GM12891 (cell line): ENCODE data around the gene PBXIP1.

Source experiments
- DNase-seq: peaks from one replicate; pipeline ENCODE4 v3.0.0; 2011; ENCODE audit warnings: low spot score; ENCODE audit not compliant: insufficient read length
- FAIRE-seq: peaks from 2 replicates; lab custom pipeline; 2011; peaks lifted over from hg19 to GRCh38; lab: Jason Lieb, UNC
- PAX5 ChIP-seq: IDR thresholded peaks from 2 replicates; pipeline ENCODE4 v1.6.1; 2011; ENCODE audit warnings: low read length, moderate library complexity, mild to moderate bottlenecking; ENCODE audit not compliant: insufficient read depth, severe bottlenecking
- POLR2A ChIP-seq: IDR thresholded peaks from 2 replicates; pipeline ENCODE4 v1.6.1; 2011; ENCODE audit warnings: low read depth, low read length, control low read depth
- POLR2AphosphoS5 ChIP-seq: IDR thresholded peaks from 2 replicates; pipeline ENCODE4 v1.6.1; 2011; ENCODE audit warnings: low read depth, low read length, control low read depth
- POU2F2 ChIP-seq: IDR thresholded peaks from 2 replicates; pipeline ENCODE4 v1.6.1; 2011; ENCODE audit warnings: low read depth, mild to moderate bottlenecking, control low read depth, low read length, moderate library complexity
- SPI1 ChIP-seq: IDR thresholded peaks from 2 replicates; pipeline ENCODE4 v1.6.1; 2011; ENCODE audit warnings: low read depth, low read length, control low read depth
- TAF1 ChIP-seq: IDR thresholded peaks from 2 replicates; pipeline ENCODE4 v1.6.1; 2011; ENCODE audit warnings: low read depth, low read length, control low read depth

PBXIP1 gene

DNA sequence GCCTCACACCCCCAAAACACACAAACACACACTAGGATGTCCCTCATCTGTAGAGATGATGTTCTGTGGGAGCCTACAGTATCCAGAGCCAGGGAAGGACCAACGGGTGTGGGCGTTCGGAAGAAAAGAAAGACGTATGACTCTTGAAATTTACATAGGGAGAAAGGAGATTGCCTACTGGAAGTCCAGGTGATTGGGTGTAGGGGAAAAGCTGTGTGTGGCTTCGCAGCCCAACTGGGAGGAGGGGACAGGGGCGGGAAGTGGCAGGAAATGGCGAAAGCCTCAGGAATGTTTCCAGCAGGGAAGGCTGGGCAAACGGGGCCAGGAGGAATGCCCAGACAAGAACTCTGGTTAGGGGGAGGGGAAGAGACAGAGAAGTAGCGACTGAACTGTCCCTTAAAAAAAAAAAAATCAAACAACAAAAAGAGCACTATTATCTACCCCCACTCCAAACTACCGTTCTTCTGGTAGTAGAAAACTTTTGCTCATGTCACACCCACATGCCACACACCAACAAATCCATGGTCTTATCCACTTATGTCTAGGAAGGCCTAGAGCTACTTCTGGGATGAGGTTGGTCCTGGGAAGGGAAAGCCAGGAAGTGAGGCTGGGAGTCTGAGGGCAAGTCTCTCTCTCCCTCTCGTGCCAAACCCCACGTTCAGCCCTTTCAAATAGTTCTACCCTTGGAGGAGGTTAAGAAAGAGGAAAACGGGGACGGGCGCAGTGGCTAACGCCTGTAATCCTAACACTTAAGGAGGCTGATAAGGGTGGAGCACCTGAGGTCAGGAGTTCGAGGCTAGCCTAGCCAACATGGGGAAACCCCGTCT is 16.8 kb upstream of the PBXIP1 start:
- no peak for TF ChIP-seq POLR2A
- no peak for TF ChIP-seq POU2F2
- TF ChIP-seq PAX5 = no peak
- TF ChIP-seq SPI1 = no peak
- no peak for TF ChIP-seq POLR2AphosphoS5
- TF ChIP-seq TAF1 = no peak
- DNase-seq (no peak), FAIRE-seq (no peak)

DNA sequence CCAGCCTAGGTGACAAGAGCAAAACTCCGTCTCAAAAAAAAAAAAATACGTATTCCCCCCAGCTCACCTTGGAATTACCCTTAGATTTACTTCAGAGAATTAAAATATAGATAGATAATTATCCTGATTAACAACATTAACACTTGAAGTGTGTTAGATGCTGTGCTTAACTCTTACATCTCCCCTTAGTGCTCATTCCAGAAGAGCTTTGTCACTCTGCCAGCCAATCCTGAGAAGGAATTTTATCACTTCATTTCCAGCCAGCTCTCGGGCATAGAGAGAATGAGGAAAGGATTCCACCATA is 16.3 kb upstream of the PBXIP1 start:
- DNase-seq (no peak), FAIRE-seq (no peak)
- no peak for TF ChIP-seq PAX5

DNA sequence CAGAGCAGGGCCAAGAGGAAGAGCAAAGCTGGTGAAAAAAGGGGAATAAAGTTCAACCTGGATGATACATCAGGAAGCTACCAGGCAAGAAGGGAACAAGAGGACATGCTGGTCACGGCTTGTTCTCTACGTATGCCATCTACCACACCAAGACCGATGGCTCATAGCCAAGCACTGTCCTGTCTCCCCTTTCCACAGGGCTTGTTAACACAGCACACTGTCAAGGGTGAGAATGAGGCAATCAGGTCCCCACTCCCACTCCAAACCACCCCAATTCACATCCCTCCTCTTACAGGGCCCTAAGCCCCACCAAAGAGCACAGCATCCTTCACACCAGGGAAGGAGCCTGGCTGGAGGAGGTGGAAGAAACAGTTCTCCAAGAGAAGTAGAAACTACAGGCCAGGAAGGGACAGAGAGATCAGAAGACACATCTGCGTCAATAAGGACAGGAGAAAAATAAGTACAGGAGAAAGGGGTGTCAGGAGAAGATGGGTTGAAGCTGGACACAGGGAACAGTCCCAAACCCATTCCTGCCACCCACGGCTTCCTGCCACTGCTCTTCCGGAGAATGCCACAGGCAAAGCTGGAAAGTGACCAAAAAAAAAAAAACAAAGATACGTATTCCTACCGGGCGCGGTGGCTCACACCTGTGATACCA is 15.6 kb upstream of the PBXIP1 start:
- TF ChIP-seq SPI1 = no peak
- no peak for TF ChIP-seq TAF1
- no peak for TF ChIP-seq POU2F2
- no peak for TF ChIP-seq POLR2AphosphoS5
- TF ChIP-seq PAX5 = no peak
- TF ChIP-seq POLR2A = no peak
- no peak for FAIRE-seq
- DNase-seq = no peak

DNA sequence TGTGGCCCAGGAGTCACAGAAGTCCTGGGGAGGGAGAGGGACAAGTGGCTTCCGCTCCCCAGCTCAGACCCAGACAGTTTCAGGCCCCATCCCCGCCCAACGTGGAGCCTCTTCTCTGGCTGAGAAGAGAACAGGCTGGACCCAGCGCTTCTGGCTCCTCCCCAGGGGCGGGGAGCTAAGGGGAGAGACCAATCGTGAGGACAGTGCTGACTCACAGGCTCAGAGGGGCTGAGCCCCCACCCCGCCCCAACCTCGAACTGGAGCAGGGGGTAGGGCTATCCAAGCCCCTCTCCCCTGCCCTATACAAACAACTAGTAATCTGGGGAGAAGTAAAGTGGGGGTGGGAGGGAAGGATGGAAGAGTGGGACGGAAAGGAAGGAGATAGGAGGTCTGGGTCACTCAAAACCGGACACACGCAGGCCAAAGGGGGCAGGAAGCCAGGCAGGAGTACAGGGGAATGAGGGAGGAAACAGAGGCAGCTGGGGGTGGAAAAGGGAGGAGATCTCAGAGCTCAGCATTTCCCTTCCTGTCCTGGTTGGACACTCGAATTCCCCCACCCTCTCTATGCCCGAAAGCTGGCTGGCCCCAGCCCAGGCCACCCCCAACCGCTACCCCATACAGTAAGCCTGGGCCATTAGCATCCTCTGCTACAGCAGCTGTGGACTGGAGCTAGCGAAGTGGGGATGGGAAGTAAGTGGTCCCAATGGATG is 14.9 kb upstream of the PBXIP1 start, which contains the start of gene SHC1:
Gene SHC1, minus strand, starts transcription at position 117 of the 710 bp plus-strand sequence. CDS start 221 bp downstream, outside the sequence.
- FAIRE-seq (no peak), DNase-seq (peak; percentile 75)
- TF ChIP-seq POU2F2 (no peak), SPI1 (no peak), POLR2A (no peak), POLR2AphosphoS5 (no peak), TAF1 (no peak), PAX5 (no peak)

DNA sequence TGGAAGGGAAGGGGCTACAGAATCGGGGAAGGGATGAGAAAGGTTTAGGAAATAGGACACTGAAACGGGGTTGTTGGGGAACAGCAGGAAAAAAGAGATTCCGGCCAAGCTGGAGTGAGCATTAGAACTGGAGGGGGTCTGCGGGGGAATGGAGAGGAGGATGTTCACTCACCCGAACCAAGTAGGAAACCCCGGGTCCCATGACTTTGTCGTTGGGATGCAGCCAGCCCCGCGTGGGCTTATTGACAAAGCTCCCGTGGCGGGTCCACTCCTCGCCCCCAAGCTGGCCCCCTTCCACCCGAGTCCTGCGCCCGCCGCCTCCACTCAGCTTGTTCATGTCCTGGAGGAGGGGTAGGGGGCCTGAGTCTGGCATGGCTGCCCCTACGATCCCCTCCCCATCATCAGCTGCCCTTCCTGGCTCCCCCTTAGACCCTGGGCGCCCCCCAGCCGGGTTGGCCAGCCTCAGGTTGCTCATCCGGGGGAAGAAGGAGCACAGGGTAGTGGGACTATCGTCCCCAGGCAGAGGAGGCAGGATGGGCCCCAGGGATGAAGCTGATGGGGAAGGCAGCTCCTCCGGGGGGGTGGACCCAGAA is 14.1 kb upstream of the PBXIP1 start:
- DNase-seq = no peak
- no peak for TF ChIP-seq PAX5
- no peak for TF ChIP-seq TAF1
- TF ChIP-seq POLR2AphosphoS5 = no peak
- no peak for TF ChIP-seq POLR2A
- TF ChIP-seq SPI1 = no peak
- no peak for FAIRE-seq

DNA sequence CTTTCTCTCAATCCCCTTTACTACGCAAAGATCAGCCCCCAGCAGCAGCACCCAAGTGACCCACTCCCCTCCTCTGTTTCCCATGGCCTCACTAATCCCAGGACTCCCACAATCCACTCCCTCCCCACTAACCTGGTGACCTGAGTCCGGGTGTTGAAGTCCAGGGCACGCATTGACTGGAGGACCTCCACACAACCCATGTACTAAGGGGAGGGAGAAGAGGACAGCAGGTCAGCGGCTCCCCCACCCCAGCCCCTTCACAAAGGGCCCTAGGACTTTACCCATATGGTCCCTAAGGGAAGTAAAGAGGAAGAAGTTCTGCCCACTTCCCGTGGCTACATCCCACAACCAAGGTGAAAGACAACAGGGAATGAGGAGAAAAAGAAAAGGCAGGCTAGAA is 13.3 kb upstream of the PBXIP1 start:
- FAIRE-seq = no peak
- DNase-seq = no peak
- TF ChIP-seq PAX5 (no peak), SPI1 (no peak), TAF1 (no peak), POU2F2 (no peak), POLR2AphosphoS5 (no peak), POLR2A (no peak)

DNA sequence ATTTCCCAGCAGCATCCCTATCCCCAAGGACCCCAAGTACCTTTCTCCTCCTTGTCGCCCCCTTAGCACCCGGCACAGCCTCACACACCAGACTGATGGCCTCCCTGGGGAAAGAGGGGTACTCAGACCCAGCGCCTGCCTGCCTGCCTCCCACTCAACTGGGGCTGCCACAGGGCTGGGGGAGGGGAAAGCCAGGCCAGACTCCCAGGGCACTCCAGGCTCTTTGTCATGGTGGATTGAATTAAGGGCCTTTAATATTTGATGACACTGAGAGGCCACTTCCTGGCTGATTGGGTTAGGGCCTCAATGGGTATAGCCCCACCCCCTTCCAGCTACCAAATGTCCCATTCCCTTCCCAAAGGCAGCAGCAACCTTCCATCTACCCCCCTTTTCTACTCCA is 12.8 kb upstream of the PBXIP1 start:
- DNase-seq (no peak), FAIRE-seq (no peak)
- no peak for TF ChIP-seq SPI1
- TF ChIP-seq POLR2A = no peak
- TF ChIP-seq TAF1 = no peak
- no peak for TF ChIP-seq POLR2AphosphoS5

DNA sequence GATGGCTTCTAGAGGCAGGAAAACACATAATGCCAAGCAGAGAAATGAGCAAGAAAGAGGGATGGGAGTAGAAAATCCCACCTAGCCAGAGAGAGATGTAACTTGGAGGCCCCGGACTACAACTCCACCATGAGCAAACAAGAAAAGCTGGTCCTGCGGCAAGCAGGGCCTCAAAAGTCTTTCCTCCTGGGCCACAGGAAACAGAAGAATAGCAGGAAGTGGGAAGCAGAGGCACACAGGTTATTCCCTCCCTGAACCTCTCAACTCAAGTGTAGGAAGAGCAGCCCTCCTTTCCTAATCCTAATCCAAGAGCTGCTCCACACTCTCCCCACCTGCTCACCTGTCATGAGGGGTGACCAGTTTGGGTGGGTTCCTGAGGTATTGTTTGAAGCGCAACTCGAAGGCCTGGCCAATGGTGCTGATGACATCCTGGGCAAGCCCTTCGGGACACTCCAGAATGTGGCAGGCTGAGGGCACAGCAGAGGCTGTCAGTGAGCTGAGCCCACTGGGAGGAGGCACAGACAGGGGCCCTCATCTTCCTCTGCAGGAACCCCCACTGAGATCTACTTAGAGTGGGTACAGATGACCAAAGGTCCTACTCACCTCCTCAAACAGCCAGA is 11.5 kb upstream of the PBXIP1 start:
- DNase-seq = no peak
- TF ChIP-seq TAF1 (no peak), POLR2A (no peak), PAX5 (no peak), POLR2AphosphoS5 (no peak), POU2F2 (no peak), SPI1 (no peak)
- FAIRE-seq = no peak

DNA sequence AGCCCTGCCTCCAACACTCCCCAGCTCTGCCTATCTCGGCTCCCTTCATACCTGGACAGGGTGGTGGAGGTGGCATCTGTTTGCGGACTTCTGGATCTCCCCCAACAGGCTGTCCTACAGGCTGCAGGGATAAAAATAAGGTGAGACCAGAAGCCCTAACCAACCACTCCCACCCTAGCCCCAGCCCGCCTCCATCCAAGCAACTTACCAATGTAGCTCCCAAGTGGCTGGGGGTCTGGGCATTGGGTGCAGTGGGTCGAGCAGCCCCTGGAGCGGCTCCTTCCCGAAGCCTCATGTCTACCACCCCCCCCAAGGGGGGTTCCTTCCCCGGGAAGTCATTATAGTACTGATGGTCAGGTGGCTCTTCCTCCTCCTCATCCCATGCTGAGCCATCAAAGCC is 10.2 kb upstream of the PBXIP1 start:
- no peak for TF ChIP-seq TAF1
- TF ChIP-seq POU2F2 = no peak
- no peak for TF ChIP-seq POLR2A
- no peak for TF ChIP-seq POLR2AphosphoS5
- TF ChIP-seq PAX5 = no peak
- TF ChIP-seq SPI1 = no peak
- no peak for FAIRE-seq
- no peak for DNase-seq
